Nephron progenitor cell (in vitro differentiated cells): ENCODE results near the gene SULT6B1.
"Not testable (repeated sequence)": the region's sequence is repeated elsewhere in the genome, so short reads cannot be mapped to it uniquely, and the experiment has no call there.

Source experiments
- DNase-seq: peaks from one replicate; pipeline ENCODE4 v3.0.0; 2021
- H3K27ac Mint-ChIP-seq: 2 replicates; pipeline ENCODE4 v1.8.0; 2021; ENCODE audit warnings: mild to moderate bottlenecking, moderate library complexity, mixed read lengths
- H3K27me3 Mint-ChIP-seq: 2 replicates; pipeline ENCODE4 v1.8.0; 2021; ENCODE audit warnings: mild to moderate bottlenecking, low read depth, mixed read lengths; ENCODE audit not compliant: poor library complexity
- H3K36me3 Mint-ChIP-seq: 2 replicates; pipeline ENCODE4 v1.8.0; 2021; ENCODE audit warnings: low read depth, mixed read lengths
- H3K4me1 Mint-ChIP-seq: 2 replicates; pipeline ENCODE4 v1.8.0; 2021; ENCODE audit warnings: mixed read lengths
- H3K4me3 Mint-ChIP-seq: 2 replicates; pipeline ENCODE4 v1.8.0; 2021; ENCODE audit warnings: mild to moderate bottlenecking, moderate library complexity, mixed read lengths
- H3K9me3 Mint-ChIP-seq: 2 replicates; pipeline ENCODE4 v1.8.0; 2021; ENCODE audit warnings: mild to moderate bottlenecking, moderate library complexity, mixed read lengths
- CTCF ChIP-seq: fragments of 200-600 bp; sonication (generic); IDR thresholded peaks from 2 replicates; pipeline ENCODE4 v1.5.0; 2021; ENCODE audit warnings: antibody characterized with exemption

The SULT6B1 gene

GRCh38 chr2:37226863-37227262 lies 38.4 kb upstream of the SULT6B1 start:
- H3K4me1 Mint-ChIP-seq, result peaks cover 26% of the 10 kb centered on the region
- H3K4me3 Mint-ChIP-seq, result peak overlapping the region; percentile 63
- TF ChIP-seq CTCF, result no peak
- no peaks in the 10 kb centered on the region for H3K9me3 Mint-ChIP-seq
- H3K36me3 Mint-ChIP-seq, result peaks cover 38% of the 10 kb centered on the region
- no peak overlapping the region for H3K27ac Mint-ChIP-seq
- H3K27me3 Mint-ChIP-seq, result no peaks in the 10 kb centered on the region
- DNase-seq, result no peak

- H3K36me3 Mint-ChIP-seq, result peaks cover 54% of the 10 kb centered on the region
- H3K4me3 Mint-ChIP-seq, result peak overlapping the region; percentile 4
- H3K4me1 Mint-ChIP-seq, result peaks cover 26% of the 10 kb centered on the region
- not testable (repeated sequence) for H3K27ac Mint-ChIP-seq, H3K9me3 Mint-ChIP-seq, H3K27me3 Mint-ChIP-seq, DNase-seq
Observed at GRCh38 chr2:37225129-37225528, 36.7 kb upstream of the SULT6B1 start.

GRCh38 chr2:37224063-37224462 lies 35.6 kb upstream of the SULT6B1 start:
- Mint-ChIP-seq H3K36me3 (peaks cover 63% of the 10 kb centered on the region), H3K9me3 (no peaks in the 10 kb centered on the region), H3K27me3 (no peaks in the 10 kb centered on the region), H3K4me3 (no peak overlapping the region), H3K4me1 (peaks cover 26% of the 10 kb centered on the region), H3K27ac (no peak overlapping the region)
- no peak for TF ChIP-seq CTCF
- DNase-seq, result no peak

GRCh38 chr2:37223131-37223530 lies 34.7 kb upstream of the SULT6B1 start:
- H3K4me3 Mint-ChIP-seq, result no peak overlapping the region
- H3K4me1 Mint-ChIP-seq, result peaks cover 26% of the 10 kb centered on the region
- H3K9me3 Mint-ChIP-seq, result no peaks in the 10 kb centered on the region
- DNase-seq, result no peak
- TF ChIP-seq CTCF, result no peak
- H3K36me3 Mint-ChIP-seq, result peaks cover 67% of the 10 kb centered on the region
- H3K27ac Mint-ChIP-seq, result no peak overlapping the region
- H3K27me3 Mint-ChIP-seq, result no peaks in the 10 kb centered on the region

GRCh38 chr2:37219046-37219445 lies 30.6 kb upstream of the SULT6B1 start:
- H3K36me3 Mint-ChIP-seq, result peaks cover 71% of the 10 kb centered on the region

GRCh38 chr2:37215250-37215649 lies 26.8 kb upstream of the SULT6B1 start:
- H3K4me1 Mint-ChIP-seq, result no peaks in the 10 kb centered on the region
- H3K4me3 Mint-ChIP-seq, result no peak overlapping the region
- H3K36me3 Mint-ChIP-seq, result peaks cover 69% of the 10 kb centered on the region
- no peak overlapping the region for H3K27ac Mint-ChIP-seq
- DNase-seq, result no peak
- TF ChIP-seq CTCF, result no peak
- H3K9me3 Mint-ChIP-seq, result no peaks in the 10 kb centered on the region
- no peaks in the 10 kb centered on the region for H3K27me3 Mint-ChIP-seq

More at GRCh38 chr2:37219046-37219445, 30.6 kb upstream of the SULT6B1 start:
- no peak overlapping the region for H3K27ac Mint-ChIP-seq
- TF ChIP-seq CTCF, result no peak
- no peaks in the 10 kb centered on the region for H3K9me3 Mint-ChIP-seq
- no peaks in the 10 kb centered on the region for H3K4me1 Mint-ChIP-seq
- no peak for DNase-seq
- no peaks in the 10 kb centered on the region for H3K27me3 Mint-ChIP-seq
- H3K4me3 Mint-ChIP-seq, result no peak overlapping the region
